ENCODE measurements around the gene PRRT1. TPM values are rescaled to one million over a fixed set of nuclear protein-coding genes. Genes with fewer than 3 reads are reported as not detected.

Gene PRRT1
- total RNA-seq, 2 experiments from 2014 or later: 0.47 to 2.4 TPM

DNA sequence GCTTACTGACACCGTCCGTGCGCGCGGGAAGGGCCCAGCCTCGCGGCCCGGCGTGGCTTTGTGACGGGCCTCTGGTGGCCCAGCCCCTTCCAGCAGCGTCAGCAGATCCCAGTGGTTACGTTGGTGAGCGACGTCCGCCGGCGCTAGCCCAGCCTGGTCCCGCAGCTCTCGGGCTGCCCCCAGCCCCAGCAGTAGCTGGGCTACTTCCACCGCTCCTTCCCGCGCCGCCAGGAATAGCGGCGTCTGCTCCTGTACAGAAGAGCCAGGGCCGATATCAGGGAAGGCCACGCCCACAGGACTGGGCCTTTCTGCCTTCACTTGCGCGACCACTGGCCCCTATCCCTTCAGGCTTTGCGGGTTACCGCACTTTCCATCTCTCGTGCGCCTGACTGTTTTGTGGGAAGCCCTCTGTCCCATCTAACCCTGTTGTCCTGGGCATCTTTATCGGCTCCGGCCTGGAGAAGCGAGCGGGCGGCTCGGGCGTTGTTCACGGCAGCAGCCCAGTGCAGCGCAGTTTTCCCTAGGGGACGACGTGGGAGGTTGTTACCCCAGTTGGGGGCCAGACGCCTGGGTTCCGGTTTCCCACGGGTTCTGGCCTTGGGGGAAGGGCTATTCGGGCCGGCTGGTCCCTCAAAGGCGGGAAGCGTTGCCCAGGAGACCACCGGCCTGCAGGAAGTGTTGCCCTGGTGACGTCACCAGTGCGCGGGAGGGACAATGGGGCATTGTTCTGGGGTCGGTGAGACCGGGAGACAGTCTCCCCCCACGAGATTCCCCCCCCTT lies 44.4 kb upstream of the PRRT1 start:
- Histone ChIP-seq H3K9me3 (ENCODE audit: low read length) (no peaks in the 10 kb centered on the region), H3K4me1 (ENCODE audit: insufficient read depth, low read length, poor library complexity, severe bottlenecking) (peaks cover 47% of the 10 kb centered on the region), H3K9me2 (ENCODE audit: insufficient read depth, low read length) (no peaks in the 10 kb centered on the region), H2AFZ (ENCODE audit: low read length) (peak overlapping the region; percentile 59; the same call in 1 of the 2 replicates), H3K4me3 (ENCODE audit: low read depth, low read length, poor library complexity, severe bottlenecking) (peak overlapping the region; percentile 79), H3K27ac (ENCODE audit: low read depth, low read length, poor library complexity, severe bottlenecking) (peak overlapping the region; percentile 72), H3K4me2 (ENCODE audit: low read length) (peak overlapping the region; percentile 74), H4K20me1 (ENCODE audit: insufficient read depth, low read length) (no peaks in the 10 kb centered on the region), H3K79me2 (ENCODE audit: insufficient read depth, low read depth, low read length) (peaks cover 16% of the 10 kb centered on the region; the same call in 1 of the 2 replicates), H3K36me3 (ENCODE audit: insufficient read depth, low read length) (no peaks in the 10 kb centered on the region)
- TSS peak; percentile 92 for BruUV-seq (replicated peaks)
- ChIA-PET CTCF (ENCODE audit: unreplicated experiment) (interaction anchor here (0.6 kb wide), 2 partner anchors 86 to 651 kb away, joined by 7 to 15 read pairs; no protein-coding TSS in a partner anchor), POLR2A (interaction anchor here (0.7 to 1.2 kb wide), 3 partner anchors 17 to 49 kb away, joined by 3 to 5 read pairs (median 5); no protein-coding TSS in a partner anchor)
- no peak for TF ChIP-seq EZH2phosphoT487 (IDR thresholded peaks at IDR 0.05; ENCODE audit: borderline replicate concordance, low read depth, low read length)
- peak; percentile 73 for DNase-seq (ENCODE audit: low spot score)
- intact Hi-C loops (cut with micrococcal nuclease; ENCODE audit: unreplicated experiment): loop anchor here (1.0 to 2.0 kb wide), 6 partner anchors 18 to 298 kb away; partner anchors contain the start of genes NOTCH4, PPT2 and RNF5

DNA sequence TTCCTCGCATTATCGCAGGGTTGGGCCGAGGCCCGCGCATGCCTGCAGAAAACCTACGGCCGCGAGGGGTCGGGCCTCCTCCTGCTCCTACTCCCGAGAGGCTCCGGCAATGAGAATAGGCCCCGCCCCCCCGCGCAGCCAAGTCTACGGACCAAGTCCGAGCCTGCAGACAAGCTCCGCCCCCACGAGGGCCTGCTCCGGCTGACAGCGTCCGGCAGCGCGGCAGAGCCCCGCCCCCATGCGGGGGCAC lies 43.8 kb upstream of the PRRT1 start:
- peak overlapping the region; percentile 86 for H3K4me2 ChIP-seq (ENCODE audit: low read length)
- peak; percentile 100 for DNase-seq (ENCODE audit: low spot score)
- H2AFZ ChIP-seq (ENCODE audit: low read length): 0 out of 2 replicates have a peak overlapping the region, but pooled peaks have one; percentile 59
- peaks cover 19% of the 10 kb centered on the region; the same call in 1 of the 2 replicates for H3K79me2 ChIP-seq (ENCODE audit: insufficient read depth, low read depth, low read length)
- H3K9me3 ChIP-seq (ENCODE audit: low read length): no peaks in the 10 kb centered on the region
- CTCF ChIA-PET (ENCODE audit: unreplicated experiment): no interaction called here
- peaks cover 51% of the 10 kb centered on the region for H3K4me1 ChIP-seq (ENCODE audit: insufficient read depth, low read length, poor library complexity, severe bottlenecking)
- intact Hi-C loops (cut with micrococcal nuclease; ENCODE audit: unreplicated experiment): loop anchor here (1.0 to 2.0 kb wide), 6 partner anchors 17 to 297 kb away; partner anchors contain the start of genes NOTCH4, PPT2 and RNF5
- TF ChIP-seq, protein P1, sequence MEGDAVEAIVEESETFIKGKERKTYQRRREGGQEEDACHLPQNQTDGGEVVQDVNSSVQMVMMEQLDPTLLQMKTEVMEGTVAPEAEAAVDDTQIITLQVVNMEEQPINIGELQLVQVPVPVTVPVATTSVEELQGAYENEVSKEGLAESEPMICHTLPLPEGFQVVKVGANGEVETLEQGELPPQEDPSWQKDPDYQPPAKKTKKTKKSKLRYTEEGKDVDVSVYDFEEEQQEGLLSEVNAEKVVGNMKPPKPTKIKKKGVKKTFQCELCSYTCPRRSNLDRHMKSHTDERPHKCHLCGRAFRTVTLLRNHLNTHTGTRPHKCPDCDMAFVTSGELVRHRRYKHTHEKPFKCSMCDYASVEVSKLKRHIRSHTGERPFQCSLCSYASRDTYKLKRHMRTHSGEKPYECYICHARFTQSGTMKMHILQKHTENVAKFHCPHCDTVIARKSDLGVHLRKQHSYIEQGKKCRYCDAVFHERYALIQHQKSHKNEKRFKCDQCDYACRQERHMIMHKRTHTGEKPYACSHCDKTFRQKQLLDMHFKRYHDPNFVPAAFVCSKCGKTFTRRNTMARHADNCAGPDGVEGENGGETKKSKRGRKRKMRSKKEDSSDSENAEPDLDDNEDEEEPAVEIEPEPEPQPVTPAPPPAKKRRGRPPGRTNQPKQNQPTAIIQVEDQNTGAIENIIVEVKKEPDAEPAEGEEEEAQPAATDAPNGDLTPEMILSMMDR (conservative IDR thresholded peaks at IDR 0.05; ENCODE audit: low read length): no peak
- TF ChIP-seq EZH2phosphoT487 (IDR thresholded peaks at IDR 0.05; ENCODE audit: borderline replicate concordance, low read depth, low read length): no peak
- POLR2A ChIA-PET: interaction anchor here (0.5 to 1.2 kb wide), 3 partner anchors 16 to 67 kb away, joined by 4 to 5 read pairs (median 5); partner anchors contain the start of gene ATF6B
- no peaks in the 10 kb centered on the region for H3K36me3 ChIP-seq (ENCODE audit: insufficient read depth, low read length)
- peak overlapping the region; percentile 79 for H3K4me3 ChIP-seq (ENCODE audit: low read depth, low read length, poor library complexity, severe bottlenecking)
- no peaks in the 10 kb centered on the region for H4K20me1 ChIP-seq (ENCODE audit: insufficient read depth, low read length)
- no TSS peak for BruUV-seq (replicated peaks)
- peak overlapping the region; percentile 79 for H3K27ac ChIP-seq (ENCODE audit: low read depth, low read length, poor library complexity, severe bottlenecking)
- no peaks in the 10 kb centered on the region for H3K9me2 ChIP-seq (ENCODE audit: insufficient read depth, low read length)

DNA sequence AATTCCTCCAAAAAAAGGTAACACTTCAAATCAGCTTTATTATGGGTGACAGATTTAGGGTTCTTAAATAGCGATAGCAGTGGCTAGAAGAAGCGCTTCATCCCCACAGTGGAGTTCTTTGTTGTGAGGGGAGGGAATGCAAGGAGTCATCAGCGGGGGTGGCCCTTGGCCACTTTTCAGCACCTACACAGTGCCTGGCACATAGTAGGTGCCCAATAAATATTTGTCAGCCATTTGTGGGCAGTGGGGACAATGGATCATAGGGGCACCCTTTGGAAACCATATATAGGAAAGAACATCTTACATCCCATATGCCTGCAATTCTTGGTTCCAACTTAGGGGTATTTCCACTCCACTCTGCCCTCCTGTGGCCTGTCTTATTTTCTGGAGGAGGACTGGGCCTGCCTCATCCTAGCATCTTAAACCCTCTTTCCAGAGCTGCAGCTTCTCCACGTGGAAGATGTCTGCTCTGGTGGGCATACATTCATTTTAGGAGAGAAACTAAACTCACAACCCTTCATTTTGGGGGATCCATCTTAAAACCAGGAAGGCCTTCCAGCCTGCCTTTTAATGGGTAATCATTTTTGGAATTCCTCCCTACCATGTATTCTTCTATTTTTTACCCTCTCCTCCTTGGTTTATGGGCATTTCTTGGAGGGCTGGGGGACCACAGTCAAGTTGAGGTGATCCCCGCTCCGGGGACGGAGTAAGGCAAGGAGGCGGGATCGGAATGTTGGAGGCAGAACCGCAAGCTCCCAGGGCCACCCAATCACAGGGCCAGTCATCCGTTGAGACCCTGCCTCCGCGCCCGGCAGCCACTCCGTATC lies 43.3 kb upstream of the PRRT1 start:
- ChIA-PET POLR2A (interaction anchor here (0.5 to 1.2 kb wide), 3 partner anchors 16 to 67 kb away, joined by 4 to 5 read pairs (median 5); partner anchors contain the start of gene ATF6B), CTCF (ENCODE audit: unreplicated experiment) (no interaction called here)
- Histone ChIP-seq H4K20me1 (ENCODE audit: insufficient read depth, low read length) (no peaks in the 10 kb centered on the region), H3K4me3 (ENCODE audit: low read depth, low read length, poor library complexity, severe bottlenecking) (peak overlapping the region; percentile 79), H3K4me1 (ENCODE audit: insufficient read depth, low read length, poor library complexity, severe bottlenecking) (peaks cover 54% of the 10 kb centered on the region), H3K79me2 (ENCODE audit: insufficient read depth, low read depth, low read length) (peaks cover 19% of the 10 kb centered on the region; the same call in 1 of the 2 replicates), H3K36me3 (ENCODE audit: insufficient read depth, low read length) (no peaks in the 10 kb centered on the region), H3K9me2 (ENCODE audit: insufficient read depth, low read length) (no peaks in the 10 kb centered on the region), H3K4me2 (ENCODE audit: low read length) (peak overlapping the region; percentile 86), H3K9me3 (ENCODE audit: low read length) (no peaks in the 10 kb centered on the region), H3K27ac (ENCODE audit: low read depth, low read length, poor library complexity, severe bottlenecking) (peak overlapping the region; percentile 79), H2AFZ (ENCODE audit: low read length) (peak overlapping the region; percentile 45; the same call in 1 of the 2 replicates)
- DNase-seq (ENCODE audit: low spot score): peak; percentile 71
- BruUV-seq (replicated peaks): TSS peak; percentile 52
- TF ChIP-seq, protein P1 (conservative IDR thresholded peaks at IDR 0.05; ENCODE audit: low read length): peak; percentile 81
- no peak for TF ChIP-seq EZH2phosphoT487 (IDR thresholded peaks at IDR 0.05; ENCODE audit: borderline replicate concordance, low read depth, low read length)
- intact Hi-C loops (cut with micrococcal nuclease; ENCODE audit: unreplicated experiment): loop anchor here (1.0 to 2.0 kb wide), 6 partner anchors 17 to 297 kb away; partner anchors contain the start of genes NOTCH4, PPT2 and RNF5

Measured in OCI-LY7 (cell line).